GM10266 (cell line): ENCODE data around the gene GMEB2.
A peak's percentile ranks its signal among the peaks of the same experiment; 100 is the strongest.

Experiments
- DNase-seq: peaks from one replicate; pipeline ENCODE4 v3.0.0; 2012; ENCODE audit errors: extremely low spot score
- TF ChIP-seq, protein P1 (sequence below): IDR thresholded peaks from 2 replicates; pipeline ENCODE4 v1.5.1; 2012; ENCODE audit warnings: mild to moderate bottlenecking, low read depth; ENCODE audit not compliant: control insufficient read depth, insufficient read depth; ENCODE audit errors: missing control alignments

The GMEB2 gene

DNA sequence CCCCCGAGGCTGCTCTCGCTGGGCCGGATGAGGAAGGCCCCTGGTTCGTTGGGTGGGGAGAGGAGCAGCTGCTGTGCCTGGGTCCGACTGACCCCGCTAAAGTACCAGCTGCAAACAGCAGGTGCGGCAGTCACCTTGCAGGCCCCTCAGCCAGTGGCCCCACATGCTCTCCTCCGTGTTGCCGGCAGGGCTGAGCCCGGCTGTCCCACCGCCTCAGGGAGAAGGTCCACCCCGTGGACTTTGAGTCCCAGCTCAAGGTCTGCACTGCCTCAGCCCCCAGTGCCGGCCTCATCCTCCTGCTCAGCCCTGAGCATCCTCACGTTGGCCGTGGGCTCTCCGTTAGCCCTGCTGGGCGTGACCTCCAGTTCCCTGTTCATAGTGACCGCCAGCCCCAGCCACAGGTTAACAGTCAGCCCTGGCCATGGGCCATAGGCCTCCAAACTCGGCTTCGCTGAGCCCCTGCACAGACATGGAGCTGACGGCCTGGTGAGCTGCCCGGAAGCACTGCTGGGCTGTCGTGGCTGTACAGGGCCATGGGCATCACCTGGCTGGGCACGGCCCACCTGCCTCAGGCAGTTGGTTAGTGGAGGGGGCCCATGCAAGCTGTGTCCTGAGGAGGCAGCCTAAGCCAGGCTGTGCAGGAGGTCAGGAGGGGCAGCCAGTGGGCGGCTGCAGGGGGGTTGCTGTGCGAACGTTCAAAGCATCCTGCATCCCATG, 82.5 kb downstream of the GMEB2 start:
- TF ChIP-seq, protein P1, sequence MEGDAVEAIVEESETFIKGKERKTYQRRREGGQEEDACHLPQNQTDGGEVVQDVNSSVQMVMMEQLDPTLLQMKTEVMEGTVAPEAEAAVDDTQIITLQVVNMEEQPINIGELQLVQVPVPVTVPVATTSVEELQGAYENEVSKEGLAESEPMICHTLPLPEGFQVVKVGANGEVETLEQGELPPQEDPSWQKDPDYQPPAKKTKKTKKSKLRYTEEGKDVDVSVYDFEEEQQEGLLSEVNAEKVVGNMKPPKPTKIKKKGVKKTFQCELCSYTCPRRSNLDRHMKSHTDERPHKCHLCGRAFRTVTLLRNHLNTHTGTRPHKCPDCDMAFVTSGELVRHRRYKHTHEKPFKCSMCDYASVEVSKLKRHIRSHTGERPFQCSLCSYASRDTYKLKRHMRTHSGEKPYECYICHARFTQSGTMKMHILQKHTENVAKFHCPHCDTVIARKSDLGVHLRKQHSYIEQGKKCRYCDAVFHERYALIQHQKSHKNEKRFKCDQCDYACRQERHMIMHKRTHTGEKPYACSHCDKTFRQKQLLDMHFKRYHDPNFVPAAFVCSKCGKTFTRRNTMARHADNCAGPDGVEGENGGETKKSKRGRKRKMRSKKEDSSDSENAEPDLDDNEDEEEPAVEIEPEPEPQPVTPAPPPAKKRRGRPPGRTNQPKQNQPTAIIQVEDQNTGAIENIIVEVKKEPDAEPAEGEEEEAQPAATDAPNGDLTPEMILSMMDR, result no peak
- no peak for DNase-seq

DNA sequence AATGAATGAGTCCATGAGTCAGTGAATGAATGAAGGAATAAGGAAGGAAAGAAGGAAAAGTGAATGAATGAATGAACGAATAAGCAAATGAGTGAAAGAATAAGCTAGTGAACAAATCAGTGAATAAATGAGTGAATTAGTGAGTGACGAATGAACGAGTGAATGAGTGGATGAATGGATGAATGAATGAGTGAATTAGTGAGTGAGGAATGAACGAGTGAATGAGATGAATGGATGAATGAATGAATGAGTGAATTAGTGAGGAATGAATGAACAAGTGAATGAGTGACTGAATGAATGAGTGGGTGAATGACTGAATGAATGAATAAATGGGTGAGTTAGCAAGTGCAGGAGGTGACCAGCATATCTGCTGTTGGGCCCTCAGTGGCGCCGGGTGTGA, 83.2 kb downstream of the GMEB2 start:
- no peak for DNase-seq
- TF ChIP-seq, protein P1, result no peak

DNA sequence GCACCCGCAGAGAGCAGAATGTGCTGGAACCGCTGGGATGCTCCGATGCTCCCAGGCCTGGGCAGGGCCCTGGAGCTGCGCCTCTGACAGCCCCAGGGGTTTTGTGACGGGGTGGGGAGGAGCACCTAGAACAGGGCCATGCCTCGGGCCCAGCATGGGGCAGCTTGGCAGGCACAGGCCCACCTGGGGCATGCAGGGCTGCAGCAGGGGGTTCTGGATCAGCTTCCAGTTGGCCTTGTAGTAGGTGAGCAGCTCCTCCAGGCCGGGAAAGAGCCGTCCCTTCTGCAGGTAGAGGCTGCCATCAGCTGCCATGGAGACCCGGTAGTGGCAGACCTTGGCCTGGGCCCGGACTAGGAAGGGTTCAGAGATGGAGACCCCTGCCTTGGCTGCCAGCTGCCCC, 83.8 kb downstream of the GMEB2 start:
- TF ChIP-seq, protein P1, result no peak
- DNase-seq, result no peak

DNA sequence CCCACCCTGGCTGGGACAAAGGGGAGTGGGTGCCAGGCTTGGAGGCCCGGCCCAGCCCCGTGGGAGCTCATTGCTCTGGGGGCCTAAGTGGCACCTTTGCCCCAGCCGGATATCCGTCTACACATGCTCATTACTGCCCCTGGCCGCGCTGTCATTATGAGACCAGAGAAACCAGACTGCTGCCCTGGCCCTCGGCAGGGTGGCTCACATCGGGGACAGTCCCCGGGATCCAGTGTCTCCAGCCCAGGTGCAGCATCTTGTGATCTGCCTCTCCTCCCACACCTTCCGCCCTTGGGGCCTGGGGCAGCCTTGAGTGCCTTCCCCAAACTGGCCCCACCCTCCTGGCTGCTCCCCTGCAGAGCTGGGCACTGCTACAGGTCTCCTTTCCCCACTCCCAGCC, 84.2 kb downstream of the GMEB2 start:
- TF ChIP-seq, protein P1, result no peak
- DNase-seq, result peak; percentile 90

DNA sequence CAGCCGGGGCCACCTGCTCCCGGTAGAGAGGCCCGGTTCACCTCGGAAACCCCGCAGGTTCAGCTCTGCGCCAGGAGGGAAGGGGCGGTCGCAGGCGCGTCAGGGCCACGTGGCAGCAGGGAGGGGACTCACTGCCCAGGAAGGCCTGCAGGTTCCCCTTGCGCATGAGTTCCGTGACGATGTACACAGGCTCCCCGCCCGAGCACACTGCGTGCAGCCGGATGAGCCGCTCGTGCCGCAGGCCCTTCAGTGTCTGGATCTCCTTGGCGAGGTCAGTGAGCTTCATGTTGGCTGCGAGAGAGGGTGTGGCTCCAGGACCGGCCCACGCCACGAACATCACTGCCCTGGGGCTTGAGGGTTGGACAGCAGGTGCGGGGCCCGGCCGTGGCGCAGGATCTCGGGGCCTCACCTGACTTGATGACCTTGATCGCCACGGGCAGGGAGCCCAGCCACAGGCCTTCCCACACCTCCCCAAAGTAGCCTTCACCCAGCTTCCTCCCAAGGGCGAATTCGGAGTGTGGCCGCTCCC, 84.8 kb downstream of the GMEB2 start:
- TF ChIP-seq, protein P1, result no peak
- DNase-seq, result no peak

DNA sequence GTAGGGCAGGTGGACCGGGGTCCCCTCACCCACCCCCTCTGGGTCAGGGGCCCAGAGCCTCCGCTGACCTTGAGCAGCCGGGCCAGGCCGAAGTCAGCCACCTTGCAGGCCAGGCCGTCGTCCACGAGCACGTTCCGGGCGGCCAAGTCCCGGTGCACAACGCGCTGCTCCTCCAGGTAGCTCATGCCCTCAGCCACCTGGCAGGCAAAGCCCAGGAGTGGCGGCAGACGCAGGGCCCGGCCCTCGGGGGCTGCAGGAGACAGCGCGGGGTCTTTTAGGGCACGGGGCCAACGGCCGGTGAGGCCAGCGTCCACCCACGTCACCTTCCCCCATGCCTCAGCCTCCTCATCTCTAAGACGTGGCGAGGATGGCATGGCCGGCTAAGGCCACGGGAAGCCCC, 85.5 kb downstream of the GMEB2 start:
- DNase-seq, result no peak

More for the DNA sequence above, 85.5 kb downstream of the GMEB2 start:
- TF ChIP-seq, protein P1, result no peak
